Astrocyte of the cerebellum (primary cell): Measurements from ENCODE around the gene CCT2.

Source experiments
- DNase-seq: peaks from one replicate; pipeline ENCODE4 v3.0.0-alpha.2; 2011; ENCODE audit warnings: low read depth
- H3K4me3 ChIP-seq: 2 replicates; pipeline ENCODE4 v1.5.1; 2011; ENCODE audit warnings: mild to moderate bottlenecking, low read depth, low read length, moderate library complexity
- in situ Hi-C: cut with HindIII; loops from 2 replicates; pipeline ENCODE4 v1.10.0; 2017; ENCODE audit warnings: low sequenced_read_pairs
- TF ChIP-seq, protein P1 (sequence below): IDR thresholded peaks from 2 replicates; pipeline ENCODE4 v1.5.1; 2012; ENCODE audit warnings: low read length, low read depth, moderate library complexity, mild to moderate bottlenecking; ENCODE audit errors: missing control alignments

Gene CCT2

DNA sequence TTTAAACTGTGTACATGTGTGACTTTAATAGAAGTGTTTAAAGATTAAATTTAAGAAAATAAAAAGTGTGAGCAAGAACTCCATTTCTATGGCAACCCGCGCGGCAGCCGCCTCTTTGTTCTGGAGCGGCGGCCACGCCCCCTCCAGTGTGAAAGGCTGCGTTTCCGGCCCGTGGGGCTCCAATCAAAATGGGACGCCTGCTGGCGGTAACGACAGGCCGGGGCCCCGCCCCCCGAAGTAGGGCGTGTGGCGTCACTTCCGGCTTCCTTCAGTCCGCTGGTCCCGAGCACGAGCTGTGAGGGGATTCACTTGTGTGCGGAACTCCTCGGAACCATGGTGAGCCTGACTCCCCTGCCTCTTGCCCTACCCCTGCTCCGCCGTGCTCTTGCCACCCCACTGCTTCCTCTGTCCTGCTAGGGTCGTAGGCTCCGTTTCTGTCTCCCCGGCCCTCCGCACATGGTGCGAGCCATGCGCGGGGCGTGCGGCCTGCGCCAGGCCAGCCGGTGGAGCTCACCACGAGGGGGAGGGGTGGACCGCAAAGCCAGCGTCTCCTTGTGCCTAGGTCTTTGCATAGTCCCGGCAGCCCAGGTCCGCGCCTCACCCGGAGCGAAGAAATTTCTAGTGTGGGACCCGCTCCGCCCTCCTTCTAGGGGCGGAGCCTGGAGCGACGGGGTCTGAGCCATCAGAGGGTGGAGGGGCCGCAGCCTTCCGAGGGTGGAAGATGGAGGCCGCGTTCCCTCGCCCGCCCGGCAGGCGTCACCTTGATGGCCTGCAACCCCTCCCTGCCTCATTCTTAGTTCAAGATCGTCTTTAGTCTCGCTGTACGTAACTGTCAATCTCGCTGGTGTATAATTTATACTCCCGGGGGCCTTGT lies at the start of gene CCT2:
Gene CCT2, plus strand, starts transcription at position 271 of the 874 bp plus-strand sequence. Its CDS starts 63 bp downstream, at position 334.
- in situ Hi-C loops, result no loop called here
- peak; percentile 89 for DNase-seq
- TF ChIP-seq, protein P1, sequence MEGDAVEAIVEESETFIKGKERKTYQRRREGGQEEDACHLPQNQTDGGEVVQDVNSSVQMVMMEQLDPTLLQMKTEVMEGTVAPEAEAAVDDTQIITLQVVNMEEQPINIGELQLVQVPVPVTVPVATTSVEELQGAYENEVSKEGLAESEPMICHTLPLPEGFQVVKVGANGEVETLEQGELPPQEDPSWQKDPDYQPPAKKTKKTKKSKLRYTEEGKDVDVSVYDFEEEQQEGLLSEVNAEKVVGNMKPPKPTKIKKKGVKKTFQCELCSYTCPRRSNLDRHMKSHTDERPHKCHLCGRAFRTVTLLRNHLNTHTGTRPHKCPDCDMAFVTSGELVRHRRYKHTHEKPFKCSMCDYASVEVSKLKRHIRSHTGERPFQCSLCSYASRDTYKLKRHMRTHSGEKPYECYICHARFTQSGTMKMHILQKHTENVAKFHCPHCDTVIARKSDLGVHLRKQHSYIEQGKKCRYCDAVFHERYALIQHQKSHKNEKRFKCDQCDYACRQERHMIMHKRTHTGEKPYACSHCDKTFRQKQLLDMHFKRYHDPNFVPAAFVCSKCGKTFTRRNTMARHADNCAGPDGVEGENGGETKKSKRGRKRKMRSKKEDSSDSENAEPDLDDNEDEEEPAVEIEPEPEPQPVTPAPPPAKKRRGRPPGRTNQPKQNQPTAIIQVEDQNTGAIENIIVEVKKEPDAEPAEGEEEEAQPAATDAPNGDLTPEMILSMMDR, result peak; percentile 59
- peak within 1 kb of the TSS; percentile 95 for H3K4me3 ChIP-seq

DNA sequence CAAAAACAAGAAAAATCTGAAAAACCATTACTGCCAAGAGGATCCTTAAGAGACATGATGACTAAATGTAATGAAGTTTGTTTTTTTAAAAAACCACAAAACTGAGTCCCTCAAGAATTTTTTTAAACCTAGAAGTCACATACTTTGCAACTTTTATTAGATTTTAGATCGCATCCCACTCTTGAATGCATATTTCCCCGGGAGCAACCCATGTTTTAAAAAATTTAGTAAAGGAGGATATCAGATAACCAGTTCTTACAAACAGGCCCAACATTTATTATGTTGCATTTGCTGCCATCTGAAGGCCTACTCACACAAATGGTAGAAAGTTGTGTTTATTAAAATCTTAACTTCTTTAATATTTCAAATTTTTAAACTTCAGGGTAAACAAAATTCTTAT lies 44.3 kb upstream of the CCT2 start:
- TF ChIP-seq, protein P1, result no peak
- no peak for DNase-seq
- in situ Hi-C loops, result no loop called here
- no peak overlapping the region for H3K4me3 ChIP-seq

DNA sequence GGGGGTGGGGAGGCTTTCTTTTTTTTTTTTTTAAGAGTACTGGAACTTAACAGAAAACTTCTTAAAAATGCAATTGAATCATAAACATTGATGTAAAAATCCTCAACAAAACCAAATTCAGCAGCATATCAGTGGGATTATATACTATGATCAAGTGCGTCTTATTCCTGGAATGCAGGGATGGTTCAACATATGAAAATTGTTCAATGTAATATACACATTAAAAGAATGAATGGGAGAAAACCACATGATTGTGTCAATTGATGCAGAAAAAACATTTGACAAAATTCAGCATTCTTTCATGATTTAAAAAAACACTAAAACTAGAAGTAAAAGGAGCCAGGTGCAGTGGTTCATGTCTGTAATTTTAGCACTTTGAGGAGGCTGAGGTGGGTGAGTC lies 41.2 kb upstream of the CCT2 start:
- DNase-seq, result no peak
- in situ Hi-C loops, result no loop called here
- TF ChIP-seq, protein P1, result no peak
- H3K4me3 ChIP-seq, result no peak overlapping the region

DNA sequence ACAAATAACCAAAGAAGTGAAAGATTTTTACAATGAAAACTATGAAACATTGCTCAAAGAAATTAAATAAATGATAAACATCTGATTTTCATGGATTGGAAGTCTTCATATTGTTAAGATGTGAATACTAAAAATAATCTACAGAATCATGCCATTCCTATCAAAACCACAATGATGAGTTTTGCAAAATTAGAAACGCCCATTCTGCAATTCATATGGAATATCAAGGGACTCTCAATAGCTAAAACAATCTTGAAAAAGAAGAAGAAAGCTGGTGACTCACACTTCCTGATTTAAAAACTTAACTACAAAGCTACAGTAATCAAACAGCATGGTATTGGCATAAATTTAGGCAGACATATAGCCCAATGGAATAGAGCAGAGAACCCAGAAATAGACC lies 40.2 kb upstream of the CCT2 start:
- in situ Hi-C loops, result no loop called here
- no peak overlapping the region for H3K4me3 ChIP-seq
- TF ChIP-seq, protein P1, result no peak
- no peak for DNase-seq

DNA sequence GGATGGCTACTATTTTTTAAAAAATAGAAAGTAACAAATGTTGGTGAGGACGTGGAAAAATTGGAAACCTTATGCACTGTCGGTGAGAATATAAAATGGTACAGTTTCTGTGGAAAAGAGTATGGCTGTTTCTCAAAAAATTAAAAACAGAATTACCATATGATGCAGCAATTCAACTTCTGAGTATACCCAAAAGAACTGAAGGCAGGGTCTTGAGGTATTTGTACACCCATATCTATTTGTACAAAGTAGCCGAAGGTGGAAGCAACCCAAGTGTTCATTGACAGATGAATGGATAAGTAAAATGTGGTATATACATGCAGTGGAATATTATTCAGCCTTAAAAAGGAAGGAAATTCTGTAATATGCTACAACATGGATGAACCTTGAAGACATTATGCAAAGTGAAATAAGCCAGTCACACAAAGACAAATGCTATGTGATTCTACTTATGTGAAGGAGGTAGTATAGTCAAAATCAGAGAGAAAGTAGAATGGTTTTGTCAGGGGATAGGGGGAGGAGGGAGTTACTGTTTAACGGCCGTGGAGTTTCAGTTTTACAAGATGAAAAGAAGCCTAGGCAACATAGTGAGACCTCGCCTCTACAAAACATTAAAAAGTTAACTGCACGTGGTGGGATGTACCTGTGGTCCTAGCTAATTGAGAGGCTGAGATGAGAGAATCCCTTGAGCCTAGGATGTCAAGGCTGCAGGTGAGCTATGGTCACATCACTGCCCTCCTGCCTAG lies 38.4 kb upstream of the CCT2 start:
- no peak overlapping the region for H3K4me3 ChIP-seq
- in situ Hi-C loops, result no loop called here
- TF ChIP-seq, protein P1, result no peak
- no peak for DNase-seq

DNA sequence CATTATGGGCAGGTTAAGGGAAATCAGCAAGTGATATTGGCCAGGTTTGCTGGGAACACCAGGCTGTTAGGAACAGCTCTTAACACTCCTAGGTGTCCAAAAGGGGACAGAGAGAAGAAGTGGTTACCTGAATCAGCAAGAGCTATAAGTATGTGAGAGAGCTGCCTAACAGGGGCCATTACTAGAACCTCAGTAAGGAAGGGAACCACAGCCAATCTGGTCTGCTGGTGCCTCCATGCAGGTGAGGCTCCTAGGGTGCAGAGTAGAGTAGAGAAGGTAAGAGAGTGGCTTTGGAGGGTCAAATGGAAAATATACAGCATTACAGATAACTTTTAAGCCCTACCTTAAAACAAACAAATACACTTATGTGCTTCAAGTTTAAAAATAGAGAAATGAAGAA lies 36.6 kb upstream of the CCT2 start:
- no peak for DNase-seq

More for the DNA sequence above, 36.6 kb upstream of the CCT2 start:
- in situ Hi-C loops, result no loop called here
- no peak overlapping the region for H3K4me3 ChIP-seq
- TF ChIP-seq, protein P1, result no peak
